HCT116 (cell line): ENCODE measurements around the gene ADAM8. TPM values are rescaled to one million over a fixed set of nuclear protein-coding genes. Genes with fewer than 3 reads are reported as not detected.

Source experiments
- ATAC-seq: fragments of 200-7000 bp; cut with Tn5 transposase; 2 replicates; pipeline ENCODE4 v1.9.1; 2020; ENCODE audit warnings: mild to moderate bottlenecking, moderate library complexity
- BruUV-seq: library from RNA; stranded (reverse); fragments of 400-500 nt; replicated peaks from 2 replicates; lab custom pipeline; 2021; lab: Mats Ljungman, UMichigan
- CTCF ChIA-PET: fragments of 300-600 bp; sonication (Branson Sonifier 250); formaldehyde crosslinking; loops from one replicate; lab custom pipeline; 2021; ENCODE audit warnings: antibody characterized with exemption; lab: Charles Lee
- POLR2A ChIA-PET: fragments of 300-600, 350-600 bp; sonication (Branson Sonifier 250); formaldehyde crosslinking; loops from one replicate; lab custom pipeline; 2021; ENCODE audit warnings: antibody characterized with exemption; lab: Charles Lee
- RAD21 ChIA-PET, 2 experiments: fragments of 300-600 bp; sonication (Branson Sonifier 250); formaldehyde crosslinking; loops; one replicate each; lab custom pipeline; 2023; ENCODE audit warnings: low total read pairs in 2 of 2; ENCODE audit not compliant: uncharacterized antibody in 2 of 2, unreplicated experiment in 2 of 2, low non-redundant PET in 1 of 2; lab: Charles Lee
- DNase-seq: peaks from one replicate; pipeline ENCODE4 v3.0.0-alpha.2; 2010; ENCODE audit warnings: low read depth, low spot score
- H2AFZ ChIP-seq: fragments of 200-600 bp; shearing (Covaris generic), sonication (generic); 2 replicates; pipeline ENCODE4 v1.6.1; 2017; ENCODE audit warnings: low read depth, mixed run types, mixed read lengths, antibody characterized with exemption, low read length; ENCODE audit not compliant: poor library complexity, severe bottlenecking
- H3K27ac ChIP-seq: 2 replicates; pipeline ENCODE4 v1.5.1; 2012; ENCODE audit warnings: low read depth, low read length
- H3K27me3 ChIP-seq: fragments of 200-600 bp; sonication (generic); 2 replicates; pipeline ENCODE4 v1.6.1; 2016; ENCODE audit warnings: mixed run types, low read length, mixed read lengths; ENCODE audit not compliant: insufficient read depth
- H3K36me3 ChIP-seq, 2 experiments: fragments of 200-500 bp in 1 of 2; fragments of 200-600 bp in 1 of 2; sonication (Bioruptor generic) in 1 of 2; sonication (generic) in 1 of 2; 2 replicates each; pipeline versions ENCODE4 v1.5.1 to v1.6.1; 2014 to 2016; ENCODE audit warnings: low read length in 2 of 2, inconsistent platforms in 1 of 2, mixed read lengths in 1 of 2, mixed run types in 1 of 2; ENCODE audit not compliant: insufficient read depth in 2 of 2, control insufficient read depth in 1 of 2
- H3K4me1 ChIP-seq, 2 experiments: fragments of 200-600 bp in 1 of 2; sonication (generic) in 1 of 2; 2 replicates each; pipeline versions ENCODE4 v1.5.1 to v1.6.1; 2012 to 2017; ENCODE audit warnings: low read length in 2 of 2, inconsistent platforms in 1 of 2, mild to moderate bottlenecking in 1 of 2, mixed read lengths in 1 of 2, mixed run types in 1 of 2, moderate library complexity in 1 of 2; ENCODE audit not compliant: insufficient read depth in 2 of 2, control insufficient read depth in 1 of 2
- H3K4me2 ChIP-seq: fragments of 200-600 bp; sonication (generic); 2 replicates; pipeline ENCODE4 v1.6.1; 2017; ENCODE audit warnings: mixed run types, low read length, mixed read lengths
- H3K4me3 ChIP-seq, 2 experiments: fragments of 200-600 bp in 1 of 2; sonication (generic) in 1 of 2; replicated peaks in 1 of 2; 2 replicates each; pipeline ENCODE4 v1.5.1; 2011 to 2016; ENCODE audit warnings: low read length in 2 of 2, control low read depth in 1 of 2, low read depth in 1 of 2, mild to moderate bottlenecking in 1 of 2, mixed read lengths in 1 of 2, mixed run types in 1 of 2
- H3K79me2 ChIP-seq: fragments of 200-600 bp; sonication (generic); 2 replicates; pipeline ENCODE4 v1.6.1; 2017; ENCODE audit warnings: mild to moderate bottlenecking, mixed run types, low read length, moderate library complexity, mixed read lengths; ENCODE audit not compliant: insufficient read depth
- H3K9ac ChIP-seq: fragments of 200-600 bp; sonication (generic); 2 replicates; pipeline ENCODE4 v1.6.1; 2016; ENCODE audit warnings: low read length, mixed read lengths
- H3K9me2 ChIP-seq: fragments of 200-600 bp; sonication (generic), shearing (Covaris generic); 2 replicates; pipeline ENCODE4 v1.6.1; 2017; ENCODE audit warnings: mixed run types, mild to moderate bottlenecking, moderate library complexity; ENCODE audit not compliant: insufficient read depth
- H3K9me3 ChIP-seq, 2 experiments: fragments of 200-500 bp in 1 of 2; fragments of 200-600 bp in 1 of 2; sonication (Bioruptor generic) in 1 of 2; sonication (generic) in 1 of 2; 2 replicates each; pipeline ENCODE4 v1.6.1; 2014 to 2017; ENCODE audit warnings: low read length in 2 of 2, mixed read lengths in 2 of 2, inconsistent platforms in 1 of 2, low read depth in 1 of 2, mild to moderate bottlenecking in 1 of 2, mixed run types in 1 of 2, moderate library complexity in 1 of 2; ENCODE audit not compliant: control insufficient read depth in 1 of 2, insufficient read depth in 1 of 2
- H4K20me1 ChIP-seq: fragments of 200-600 bp; sonication (generic), shearing (Covaris generic); 2 replicates; pipeline ENCODE4 v1.6.1; 2017; ENCODE audit warnings: mixed run types, mild to moderate bottlenecking, moderate library complexity; ENCODE audit not compliant: insufficient read depth
- CBX3 ChIP-seq: IDR thresholded peaks from 2 replicates; pipeline ENCODE4 v1.6.1; 2012; ENCODE audit warnings: low read depth
- CEBPB ChIP-seq: IDR thresholded peaks from 2 replicates; pipeline ENCODE4 v1.6.1; 2012; ENCODE audit warnings: low read depth
- EGR1 ChIP-seq: IDR thresholded peaks from 2 replicates; pipeline ENCODE4 v1.6.1; 2012; ENCODE audit warnings: low read depth
- EZH2 ChIP-seq: fragments of 200-600 bp; sonication (generic); IDR thresholded peaks from 2 replicates; pipeline ENCODE4 v1.6.1; 2017; ENCODE audit warnings: antibody characterized with exemption, mixed run types
- EZH2phosphoT487 ChIP-seq: fragments of 200-600 bp; IDR thresholded peaks from 2 replicates; pipeline ENCODE4 v1.6.1; 2018; ENCODE audit warnings: antibody characterized with exemption, borderline replicate concordance
- FOSL1 ChIP-seq: IDR thresholded peaks from 2 replicates; pipeline ENCODE4 v1.6.1; 2012; ENCODE audit warnings: low read depth
- JUND ChIP-seq: IDR thresholded peaks from 2 replicates; pipeline ENCODE4 v1.6.1; 2012
- MAX ChIP-seq: IDR thresholded peaks from 2 replicates; pipeline ENCODE4 v1.6.1; 2012
- POLR2A ChIP-seq: IDR thresholded peaks from 2 replicates; pipeline ENCODE4 v1.7.0; 2011; ENCODE audit warnings: borderline replicate concordance; ENCODE audit not compliant: insufficient read depth, insufficient read length; ENCODE audit errors: extremely low read depth
- POLR2AphosphoS5 ChIP-seq: IDR thresholded peaks from 2 replicates; pipeline ENCODE4 v1.6.1; 2011; ENCODE audit warnings: mild to moderate bottlenecking, low read depth, low read length, moderate library complexity
- RAD21 ChIP-seq: IDR thresholded peaks from 2 replicates; pipeline ENCODE4 v1.6.1; 2012; ENCODE audit warnings: low read depth, mild to moderate bottlenecking
- REST ChIP-seq: IDR thresholded peaks from 2 replicates; pipeline ENCODE4 v1.6.1; 2012; ENCODE audit warnings: low read depth
- SIN3A ChIP-seq: IDR thresholded peaks from 2 replicates; pipeline ENCODE4 v1.6.1; 2012; ENCODE audit warnings: low read depth
- SP1 ChIP-seq: IDR thresholded peaks from 2 replicates; pipeline ENCODE4 v1.6.1; 2012; ENCODE audit warnings: low read depth
- TCF7L2 ChIP-seq: IDR thresholded peaks from 2 replicates; pipeline ENCODE4 v1.7.0; 2011; ENCODE audit warnings: borderline replicate concordance, inconsistent platforms; ENCODE audit not compliant: insufficient read depth, insufficient read length; ENCODE audit errors: extremely low read depth
- ZFX ChIP-seq: fragments of 450-650 bp; IDR thresholded peaks from 2 replicates; pipeline ENCODE4 v1.6.1; 2017
- ZNF274 ChIP-seq: fragments of 200-500 bp; sonication (Bioruptor generic); IDR thresholded peaks from 2 replicates; pipeline ENCODE4 v1.6.1; 2014; ENCODE audit warnings: mild to moderate bottlenecking, low read depth, low read length, inconsistent platforms
- intact Hi-C: fragments of 100-400 bp; cut with micrococcal nuclease; formaldehyde crosslinking; loops from 2 replicates; pipeline ENCODE4 v1.10.0; 2022
- total RNA-seq: library from RNA; stranded (reverse); gene quantifications from one replicate; pipeline ENCODE4 v1.2.1, GENCODE V29; 2021; ENCODE audit not compliant: unreplicated experiment
- TF ChIP-seq, protein P1 (sequence below): IDR thresholded peaks from 2 replicates; pipeline ENCODE4 v1.6.1; 2012

Gene ADAM8
- total RNA-seq, 1 experiment from 2014 or later, result 4.1 TPM

GRCh38 chr10:133285217-133285616, 8.5 kb upstream of the ADAM8 start:
- DNase-seq (no peak), ATAC-seq (no peak)
- intact Hi-C loops, result no loop called here
- H3K4me3 ChIP-seq, result no peak overlapping the region
- RAD21 ChIA-PET, result no interaction called here
- no peaks in the 10 kb centered on the region for H3K27me3 ChIP-seq
- H3K79me2 ChIP-seq, result no peaks in the 10 kb centered on the region
- TF ChIP-seq FOSL1 (no peak), EGR1 (no peak), SP1 (no peak), TCF7L2 (no peak), CEBPB (no peak), ZNF274 (no peak), RAD21 (no peak), SIN3A (no peak), EZH2 (no peak), MAX (no peak)
- TF ChIP-seq, protein P1, sequence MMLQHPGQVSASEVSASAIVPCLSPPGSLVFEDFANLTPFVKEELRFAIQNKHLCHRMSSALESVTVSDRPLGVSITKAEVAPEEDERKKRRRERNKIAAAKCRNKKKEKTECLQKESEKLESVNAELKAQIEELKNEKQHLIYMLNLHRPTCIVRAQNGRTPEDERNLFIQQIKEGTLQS, result no peak
- TF ChIP-seq, all 23 proteins: peak for 0
- no peak overlapping the region for H3K9ac ChIP-seq
- no peak overlapping the region for H3K27ac ChIP-seq
- no peaks in the 10 kb centered on the region for H4K20me1 ChIP-seq
- H2AFZ ChIP-seq, result no peak overlapping the region
- no peaks in the 10 kb centered on the region for H3K9me2 ChIP-seq
- POLR2A ChIA-PET, result no interaction called here
- no TSS peak for BruUV-seq
- H3K36me3 ChIP-seq, result no peaks in the 10 kb centered on the region
- H3K9me3 ChIP-seq, result no peaks in the 10 kb centered on the region
- H3K4me1 ChIP-seq, result no peaks in the 10 kb centered on the region
- H3K4me2 ChIP-seq, result no peak overlapping the region
- CTCF ChIA-PET, result no interaction called here

- no peak overlapping the region for H2AFZ ChIP-seq
- intact Hi-C loops, result no loop called here
- ATAC-seq, result no peak
- ChIA-PET POLR2A (no interaction called here), CTCF (no interaction called here), RAD21 (no interaction called here)
- no peak overlapping the region for H3K4me2 ChIP-seq
- H3K36me3 ChIP-seq, result no peaks in the 10 kb centered on the region
- H3K9ac ChIP-seq, result no peak overlapping the region
- no peaks in the 10 kb centered on the region for H3K27me3 ChIP-seq
- BruUV-seq, result no TSS peak
- no peaks in the 10 kb centered on the region for H3K9me2 ChIP-seq
- no peak overlapping the region for H3K4me3 ChIP-seq
- no peaks in the 10 kb centered on the region for H3K79me2 ChIP-seq
- H3K9me3 ChIP-seq, result no peaks in the 10 kb centered on the region
- DNase-seq, result no peak
- H3K27ac ChIP-seq, result no peak overlapping the region
- no peaks in the 10 kb centered on the region for H3K4me1 ChIP-seq
- H4K20me1 ChIP-seq, result no peaks in the 10 kb centered on the region
- TF ChIP-seq FOSL1, result no peak
- no peak for TF ChIP-seq SP1
- TF ChIP-seq ZFX, result no peak
- TF ChIP-seq POLR2A, result no peak
- TF ChIP-seq REST, result no peak
- no peak for TF ChIP-seq POLR2AphosphoS5
- TF ChIP-seq EGR1, result no peak
- no peak for TF ChIP-seq JUND
- TF ChIP-seq, protein P1, result no peak
- no peak for TF ChIP-seq CBX3
- no peak for TF ChIP-seq EZH2phosphoT487
- TF ChIP-seq MAX, result no peak
- TF ChIP-seq SIN3A, result no peak
- TF ChIP-seq TCF7L2, result no peak
- TF ChIP-seq CEBPB, result no peak
Observed at GRCh38 chr10:133283931-133284330, 7.3 kb upstream of the ADAM8 start.
